ENCODE results near the gene AMN. TPM values are rescaled to one million over a fixed set of nuclear protein-coding genes. Genes with fewer than 3 reads are reported as not detected.

Gene AMN
- total RNA-seq, 3 donors from 2014 or later = 0.16 to 0.88 (median 0.66) TPM

DNA sequence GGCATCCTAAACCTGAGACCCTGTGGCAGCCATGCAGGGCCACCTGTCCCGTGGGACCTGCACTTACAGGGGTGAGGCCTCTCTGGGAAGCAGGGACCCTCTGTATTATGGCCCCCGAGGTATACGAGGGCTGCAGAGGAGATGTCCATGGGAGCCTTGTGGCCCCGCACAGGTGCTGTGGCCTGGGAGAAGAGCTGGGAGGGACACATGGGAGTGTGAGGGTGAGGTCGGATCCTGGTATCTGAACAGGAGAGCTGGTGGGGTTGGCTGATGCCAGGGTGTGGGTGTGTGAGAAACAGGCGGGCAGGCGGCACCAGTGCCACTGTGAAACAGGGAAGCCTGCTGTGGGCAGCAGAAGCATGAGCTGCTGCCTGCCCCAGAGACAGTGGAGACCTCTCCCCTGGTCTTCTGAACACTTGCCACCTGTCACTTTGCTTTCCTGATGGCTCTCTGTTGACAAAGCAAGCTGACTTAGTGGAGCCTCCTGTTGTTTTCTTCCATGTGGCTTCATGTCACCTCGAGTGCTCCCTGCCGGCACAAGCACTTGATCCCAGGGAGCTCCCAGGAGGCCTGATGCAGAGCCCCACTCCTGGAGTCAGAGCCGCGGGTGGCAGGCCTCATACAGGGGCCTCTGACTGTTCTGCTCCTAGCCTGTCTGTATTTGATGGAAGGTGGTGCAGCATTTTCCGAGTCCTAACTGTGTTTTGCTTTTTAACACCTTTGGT is 19.8 kb upstream of the AMN start:
- DNase-seq (ENCODE audit: low spot score in 2 of 2) = no peak
- H3K27me3 ChIP-seq = no peaks in the 10 kb centered on the region
- TF ChIP-seq, protein P1, sequence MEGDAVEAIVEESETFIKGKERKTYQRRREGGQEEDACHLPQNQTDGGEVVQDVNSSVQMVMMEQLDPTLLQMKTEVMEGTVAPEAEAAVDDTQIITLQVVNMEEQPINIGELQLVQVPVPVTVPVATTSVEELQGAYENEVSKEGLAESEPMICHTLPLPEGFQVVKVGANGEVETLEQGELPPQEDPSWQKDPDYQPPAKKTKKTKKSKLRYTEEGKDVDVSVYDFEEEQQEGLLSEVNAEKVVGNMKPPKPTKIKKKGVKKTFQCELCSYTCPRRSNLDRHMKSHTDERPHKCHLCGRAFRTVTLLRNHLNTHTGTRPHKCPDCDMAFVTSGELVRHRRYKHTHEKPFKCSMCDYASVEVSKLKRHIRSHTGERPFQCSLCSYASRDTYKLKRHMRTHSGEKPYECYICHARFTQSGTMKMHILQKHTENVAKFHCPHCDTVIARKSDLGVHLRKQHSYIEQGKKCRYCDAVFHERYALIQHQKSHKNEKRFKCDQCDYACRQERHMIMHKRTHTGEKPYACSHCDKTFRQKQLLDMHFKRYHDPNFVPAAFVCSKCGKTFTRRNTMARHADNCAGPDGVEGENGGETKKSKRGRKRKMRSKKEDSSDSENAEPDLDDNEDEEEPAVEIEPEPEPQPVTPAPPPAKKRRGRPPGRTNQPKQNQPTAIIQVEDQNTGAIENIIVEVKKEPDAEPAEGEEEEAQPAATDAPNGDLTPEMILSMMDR (IDR thresholded peaks at IDR 0.05) = no peak
- TF ChIP-seq POLR2A (IDR thresholded peaks at IDR 0.05) (no peak), POLR2AphosphoS5 (IDR thresholded peaks at IDR 0.05) (no peak)
- no peak overlapping the region for H3K4me3 ChIP-seq
- intact Hi-C loops (cut with DNase I; ENCODE audit: low total_unique reads) = no loop called here
- H3K36me3 ChIP-seq = no peaks in the 10 kb centered on the region
- H3K27ac ChIP-seq = no peak overlapping the region
- H3K4me1 ChIP-seq = no peaks in the 10 kb centered on the region
- no peaks in the 10 kb centered on the region for H3K9me3 ChIP-seq

DNA sequence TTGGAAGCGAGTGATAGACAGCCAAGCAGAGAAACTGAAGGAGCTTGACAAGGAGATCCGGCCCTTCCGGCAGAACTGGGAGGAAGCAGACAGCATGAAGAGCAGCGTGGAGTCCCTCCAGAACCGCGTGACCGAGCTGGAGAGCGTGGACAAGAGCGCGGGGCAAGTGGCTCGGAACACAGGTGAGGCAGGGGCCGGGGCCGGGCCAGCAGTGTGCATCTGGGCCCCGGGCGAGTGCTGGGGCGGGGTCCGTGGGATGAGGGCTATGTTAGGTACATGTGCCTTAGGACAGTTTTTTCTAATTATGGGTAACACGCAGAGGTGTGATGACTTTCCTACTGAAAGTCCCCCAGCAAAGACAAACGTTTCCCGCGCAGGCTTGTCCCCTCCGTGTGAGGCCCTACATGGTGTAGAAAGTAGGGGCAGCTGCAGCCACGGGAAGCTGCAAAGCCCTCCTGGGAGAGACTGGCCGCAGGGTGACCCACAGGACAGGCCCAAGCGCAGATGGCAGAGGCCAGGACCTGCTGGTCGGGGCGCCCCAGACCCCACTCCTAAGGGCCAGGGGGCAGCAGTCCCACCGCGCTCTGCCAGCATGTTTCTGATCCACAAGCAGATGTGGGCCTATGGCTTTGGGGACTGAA is 19.1 kb upstream of the AMN start:
- Histone ChIP-seq H3K36me3 (no peaks in the 10 kb centered on the region), H3K27ac (no peak overlapping the region), H3K4me3 (no peak overlapping the region), H3K27me3 (no peaks in the 10 kb centered on the region), H3K9me3 (no peaks in the 10 kb centered on the region), H3K4me1 (no peaks in the 10 kb centered on the region)
- DNase-seq (ENCODE audit: low spot score in 2 of 2) = no peak
- TF ChIP-seq, protein P1 (IDR thresholded peaks at IDR 0.05) = no peak
- TF ChIP-seq POLR2AphosphoS5 (IDR thresholded peaks at IDR 0.05) (no peak), POLR2A (IDR thresholded peaks at IDR 0.05) (no peak)
- intact Hi-C loops (cut with DNase I; ENCODE audit: low total_unique reads) = no loop called here

DNA sequence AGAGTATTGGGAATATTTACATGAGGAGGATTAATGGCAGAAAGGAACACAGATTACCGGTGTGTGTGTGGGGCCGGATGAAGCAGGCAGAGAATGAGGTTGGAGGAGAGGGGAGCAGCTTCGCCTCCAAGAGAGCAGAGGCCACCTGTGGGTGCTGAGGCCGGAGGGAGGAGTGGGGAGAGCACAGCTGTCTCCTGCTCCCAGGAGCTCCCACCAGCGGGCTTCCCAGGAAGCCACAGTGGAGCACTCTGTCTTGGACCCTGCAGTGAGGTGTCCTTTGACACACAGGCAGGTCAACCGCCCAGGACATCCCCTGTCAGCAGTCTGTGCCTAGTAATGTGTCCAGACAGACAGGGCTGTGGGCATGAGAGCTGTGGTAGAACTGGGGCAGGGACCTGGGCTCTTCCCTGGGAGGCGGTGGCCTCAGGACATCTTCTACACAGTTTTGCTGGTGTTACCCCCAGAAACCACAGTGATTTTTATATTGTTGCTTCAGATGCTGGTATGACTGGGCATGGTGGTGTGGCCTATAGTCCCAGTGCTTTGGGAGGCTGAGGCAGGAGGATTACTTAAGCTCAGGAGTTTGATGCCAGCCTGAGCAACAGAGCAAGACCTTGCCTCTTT is 18.5 kb upstream of the AMN start:
- H3K27ac ChIP-seq = no peak overlapping the region
- intact Hi-C loops (cut with DNase I; ENCODE audit: low total_unique reads) = no loop called here

DNA sequence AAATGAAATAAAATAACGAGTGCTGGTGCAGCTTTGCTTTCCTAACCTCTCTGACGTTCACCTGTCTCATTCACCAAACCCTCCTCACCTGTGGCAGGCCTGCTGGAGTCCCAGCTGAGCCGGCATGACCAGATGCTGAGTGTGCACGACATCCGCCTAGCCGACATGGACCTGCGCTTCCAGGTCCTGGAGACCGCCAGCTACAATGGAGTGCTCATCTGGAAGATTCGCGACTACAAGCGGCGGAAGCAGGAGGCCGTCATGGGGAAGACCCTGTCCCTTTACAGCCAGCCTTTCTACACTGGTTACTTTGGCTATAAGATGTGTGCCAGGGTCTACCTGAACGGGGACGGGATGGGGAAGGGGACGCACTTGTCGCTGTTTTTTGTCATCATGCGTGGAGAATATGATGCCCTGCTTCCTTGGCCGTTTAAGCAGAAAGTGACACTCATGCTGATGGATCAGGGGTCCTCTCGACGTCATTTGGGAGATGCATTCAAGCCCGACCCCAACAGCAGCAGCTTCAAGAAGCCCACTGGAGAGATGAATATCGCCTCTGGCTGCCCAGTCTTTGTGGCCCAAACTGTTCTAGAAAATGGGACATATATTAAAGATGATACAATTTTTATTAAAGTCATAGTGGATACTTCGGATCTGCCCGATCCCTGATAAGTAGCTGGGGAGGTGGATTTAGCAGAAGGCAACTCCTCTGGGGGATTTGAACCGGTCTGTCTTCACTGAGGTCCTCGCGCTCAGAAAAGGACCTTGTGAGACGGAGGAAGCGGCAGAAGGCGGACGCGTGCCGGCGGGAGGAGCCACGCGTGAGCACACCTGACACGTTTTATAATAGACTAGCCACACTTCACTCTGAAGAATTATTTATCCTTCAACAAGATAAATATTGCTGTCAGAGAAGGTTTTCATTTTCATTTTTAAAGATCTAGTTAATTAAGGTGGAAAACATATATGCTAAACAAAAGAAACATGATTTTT is 17.1 kb upstream of the AMN start:
- H3K36me3 ChIP-seq = no peaks in the 10 kb centered on the region
- no peak for TF ChIP-seq POLR2A (IDR thresholded peaks at IDR 0.05)
- no peak for TF ChIP-seq POLR2AphosphoS5 (IDR thresholded peaks at IDR 0.05)
- TF ChIP-seq, protein P1 (IDR thresholded peaks at IDR 0.05) = no peak
- no peaks in the 10 kb centered on the region for H3K27me3 ChIP-seq
- H3K27ac ChIP-seq = no peak overlapping the region
- H3K4me1 ChIP-seq = no peaks in the 10 kb centered on the region
- no peak overlapping the region for H3K4me3 ChIP-seq
- intact Hi-C loops (cut with DNase I; ENCODE audit: low total_unique reads) = no loop called here
- no peaks in the 10 kb centered on the region for H3K9me3 ChIP-seq
- no peak for DNase-seq (ENCODE audit: low spot score in 2 of 2)

More for the DNA sequence above, 18.5 kb upstream of the AMN start:
- Histone ChIP-seq H3K4me1 (no peaks in the 10 kb centered on the region), H3K4me3 (no peak overlapping the region), H3K27me3 (no peaks in the 10 kb centered on the region), H3K9me3 (no peaks in the 10 kb centered on the region), H3K36me3 (no peaks in the 10 kb centered on the region)
- TF ChIP-seq POLR2AphosphoS5 (IDR thresholded peaks at IDR 0.05) = no peak
- no peak for TF ChIP-seq POLR2A (IDR thresholded peaks at IDR 0.05)
- TF ChIP-seq, protein P1 (IDR thresholded peaks at IDR 0.05) = no peak
- DNase-seq (ENCODE audit: low spot score in 2 of 2) = no peak

Data from breast epithelium (tissue), 4 donors.